Measurements from ENCODE around the gene ZNF397. TPM values are rescaled to one million over a fixed set of nuclear protein-coding genes. Genes with fewer than 3 reads are reported as not detected.

The ZNF397 gene
- polyA plus RNA-seq, 12 donors, result 25.2 to 58.6 (median 33.8) TPM; not detected in 1

DNA sequence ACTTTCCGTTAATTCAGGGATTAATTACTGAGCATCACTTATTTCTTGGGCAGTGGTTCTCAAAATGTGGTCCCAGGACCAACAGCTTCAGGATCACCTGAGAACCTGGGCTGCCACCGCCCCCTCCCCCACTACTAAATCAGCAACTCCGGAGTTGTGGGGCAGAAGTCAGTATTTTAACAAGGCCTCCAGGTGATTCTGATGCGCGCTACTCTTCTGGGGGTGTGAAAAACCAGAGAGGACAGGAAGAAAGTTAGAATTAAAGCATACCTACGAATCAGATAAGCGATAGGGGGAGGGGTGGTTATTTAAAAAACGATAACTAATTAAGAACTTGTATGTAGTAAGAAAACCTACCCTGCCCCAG lies 48.9 kb downstream of the ZNF397 start:
- DNase-seq, result no peak

DNA sequence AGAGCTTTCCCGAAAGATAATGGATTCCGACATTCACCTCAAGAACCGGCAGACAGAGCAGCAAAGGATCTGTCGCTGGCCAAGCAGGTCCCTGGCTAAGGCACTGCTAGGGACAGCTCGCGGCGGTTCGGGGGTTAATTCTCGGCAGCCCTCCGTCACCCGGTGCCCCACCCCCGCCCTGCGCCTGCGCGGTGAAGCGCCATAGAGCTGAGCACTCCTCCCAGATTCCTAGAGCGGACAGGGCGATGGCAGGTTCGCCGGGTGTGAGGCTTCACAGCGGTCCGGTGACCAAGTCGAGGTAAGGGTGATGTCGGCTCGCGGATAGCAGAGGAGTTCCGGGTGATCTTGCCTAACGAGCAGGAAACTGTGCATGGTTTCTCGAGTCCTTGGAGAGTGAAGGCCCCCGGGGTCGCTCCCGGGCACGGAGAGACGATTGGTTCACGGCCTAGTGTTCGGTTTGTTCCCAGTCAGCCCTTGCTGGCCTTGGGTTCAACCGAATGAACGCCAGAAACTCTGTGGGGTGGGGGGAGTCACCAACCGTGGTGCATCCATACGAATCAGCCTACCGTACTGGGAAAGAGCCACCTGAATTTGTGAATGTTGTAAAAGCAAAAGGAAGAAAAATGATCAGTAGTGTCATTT lies 49.4 kb downstream of the ZNF397 start, which contains the start of gene ZSCAN30:
ZSCAN30 (minus strand) TSS at position 136 of the 642 bp plus-strand sequence. CDS start 25,877 bp downstream, outside the sequence.
- DNase-seq, result peak; percentile 97

DNA sequence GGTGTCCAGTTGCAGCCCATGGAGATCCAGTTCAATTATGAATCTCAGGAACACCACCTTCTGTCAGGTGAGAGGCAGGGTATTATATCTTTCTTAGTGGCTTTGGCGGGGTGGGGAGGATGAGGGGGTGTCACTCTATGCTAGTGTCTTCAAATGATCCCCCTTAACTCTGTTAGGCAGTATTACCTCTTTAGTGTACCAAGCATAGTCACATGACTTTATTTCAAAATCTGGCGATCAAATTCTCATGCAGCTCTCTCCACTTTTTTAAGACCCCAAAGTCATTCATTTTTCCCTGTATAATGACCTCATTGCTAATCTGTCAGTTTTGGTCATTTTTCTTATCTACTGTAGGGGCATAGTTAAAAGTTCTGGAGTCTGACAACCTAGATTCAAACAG lies 50.3 kb downstream of the ZNF397 start:
- DNase-seq, result no peak

DNA sequence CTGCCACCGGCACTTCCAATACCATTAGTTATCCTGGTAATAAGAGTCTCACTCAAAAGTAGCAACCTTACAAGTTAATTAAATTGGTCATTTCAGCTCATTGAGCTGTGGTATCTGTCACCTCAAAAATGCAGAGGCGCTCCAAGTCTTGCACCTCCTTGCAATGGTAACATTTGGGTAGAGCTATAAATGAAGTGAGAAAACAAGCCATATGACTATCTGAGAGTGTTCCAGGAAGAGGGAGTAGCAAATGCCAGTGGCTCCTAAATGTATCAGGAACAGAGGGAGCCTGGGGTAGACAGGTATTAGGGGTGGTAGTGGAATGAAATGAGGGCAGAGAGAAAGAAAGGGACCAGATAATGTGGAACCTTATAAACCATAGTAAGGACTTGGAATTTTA lies 55.2 kb downstream of the ZNF397 start:
- no peak for DNase-seq

DNA sequence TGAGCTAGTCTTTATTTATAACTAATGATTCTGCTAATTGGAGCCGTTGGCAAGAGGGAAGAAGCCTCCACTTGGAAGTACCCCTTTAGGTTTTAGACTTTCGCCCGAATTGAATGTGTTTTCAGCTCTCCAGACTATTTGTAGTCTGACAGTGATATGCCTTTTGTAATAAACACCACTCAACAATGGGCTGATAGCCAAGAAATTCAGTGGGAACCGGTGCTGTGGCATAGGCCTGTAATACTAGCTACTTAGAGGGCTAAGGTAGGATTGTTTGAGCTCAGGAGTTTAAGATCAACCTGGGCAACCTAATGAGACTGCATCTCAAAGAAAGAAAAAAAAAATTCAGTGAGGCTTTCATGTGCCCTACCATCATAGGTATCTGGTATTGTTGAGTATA lies 62.8 kb downstream of the ZNF397 start:
- DNase-seq, result no peak

DNA sequence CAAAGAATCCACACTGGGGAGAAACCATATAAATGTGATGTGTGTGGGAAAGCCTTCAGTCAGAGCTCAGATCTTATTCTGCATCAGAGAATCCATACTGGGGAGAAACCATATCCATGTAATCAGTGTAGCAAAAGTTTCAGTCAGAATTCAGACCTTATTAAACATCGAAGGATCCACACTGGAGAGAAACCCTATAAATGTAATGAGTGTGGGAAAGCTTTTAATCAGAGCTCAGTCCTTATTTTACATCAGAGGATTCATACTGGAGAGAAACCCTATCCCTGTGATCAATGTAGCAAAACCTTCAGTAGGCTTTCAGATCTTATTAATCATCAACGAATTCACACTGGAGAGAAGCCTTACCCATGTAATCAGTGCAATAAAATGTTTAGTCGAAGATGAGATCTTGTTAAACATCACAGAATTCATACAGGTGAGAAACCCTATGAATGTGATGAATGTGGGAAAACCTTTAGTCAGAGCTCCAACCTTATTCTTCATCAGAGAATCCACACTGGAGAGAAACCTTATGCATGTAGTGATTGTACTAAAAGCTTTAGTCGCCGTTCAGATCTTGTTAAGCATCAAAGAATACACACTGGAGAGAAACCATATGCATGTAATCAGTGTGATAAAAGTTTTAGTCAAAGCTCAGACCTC lies 65.9 kb downstream of the ZNF397 start:
- no peak for DNase-seq

Other genes with a start within 250 kb of the ZNF397 start
- 10 to 100 TPM in 11 of 12 donors, not detected in 1; 25.1 to 46.8 (median 30.8) TPM for gene MAPRE2, start 199.6 kb upstream of the ZNF397 start, polyA plus RNA-seq (ENCODE audit: insufficient read length in 12 of 12)
- gene ZSCAN30, start 49.2 kb downstream of the ZNF397 start, polyA plus RNA-seq (ENCODE audit: insufficient read length in 12 of 12), result 10 to 100 TPM in 11 of 12 donors, not detected in 1; 16.8 to 49.8 (median 29.6) TPM
- 10 to 100 TPM in 11 of 12 donors, not detected in 1; 29.7 to 43.1 (median 38.9) TPM for gene ZNF24, start 103.4 kb downstream of the ZNF397 start, polyA plus RNA-seq (ENCODE audit: insufficient read length in 12 of 12)
- gene ZNF396, start 136.3 kb downstream of the ZNF397 start, polyA plus RNA-seq (ENCODE audit: insufficient read length in 12 of 12), result 1 to 10 TPM in 8 of 12 donors, under 1 TPM in 2, not detected in 2; 0.84 to 2.1 (median 1.3) TPM

Measured in muscle of arm (tissue), 12 donors.